Pancreas (tissue), 10 donors: ENCODE results near the gene FOXJ1. TPM values are rescaled to one million over a fixed set of nuclear protein-coding genes. Genes with fewer than 3 reads are reported as not detected.
A peak's percentile ranks its signal among the peaks of the same experiment; 100 is the strongest.

Source experiments
- ATAC-seq, 4 donors: fragments of 200-7000 bp; cut with Tn5 transposase; one replicate each; pipeline versions ENCODE4 v1.8.0 to v1.9.1; 2020; ENCODE audit warnings: mild to moderate bottlenecking in 4 of 4, moderate library complexity in 4 of 4
- DNase-seq, 6 donors: peaks; one replicate each; pipeline ENCODE4 v3.0.0-alpha.2; 2020
- FAIRE-seq: peaks from 2 replicates; lab custom pipeline; 2012; peaks lifted over from hg19 to GRCh38; lab: Jason Lieb, UNC
- H3K27ac ChIP-seq, 4 donors: fragments of 200-600 bp; sonication (generic); 1 replicate in 3 of 4; 2 replicates in 1 of 4; pipeline versions ENCODE4 v1.5.0 to v1.8.0; 2020
- H3K27me3 ChIP-seq, 4 donors: fragments of 200-600 bp; one replicate each; pipeline ENCODE4 v1.8.0; 2021
- H3K36me3 ChIP-seq, 3 donors: fragments of 200-600 bp; sonication (generic) in 1 of 3; one replicate each; pipeline versions ENCODE4 v1.5.0 to v1.8.0; 2020 to 2021
- H3K4me1 ChIP-seq, 3 donors: fragments of 200-600 bp; one replicate each; pipeline ENCODE4 v1.8.0; 2021
- H3K4me3 ChIP-seq, 4 donors: fragments of 200-600 bp; sonication (generic) in 2 of 4; one replicate each; pipeline versions ENCODE4 v1.5.0 to v1.8.0; 2020 to 2021
- H3K9me3 ChIP-seq, 4 donors: fragments of 200-600 bp; one replicate each; pipeline ENCODE4 v1.8.0; 2021
- whole genome bisulfite sequencing, 2 donors: extraction: QIAGEN DNeasy Blood & Tissue Kit; methylation state at CpG; one replicate each; pipeline ENCODE4 v1.1.7; 2013; 5-methylcytosine and 5-hydroxymethylcytosine counted together
- intact Hi-C, 3 donors: fragments of 100-400 bp; cut with DNase I; formaldehyde crosslinking; loops; one replicate each; pipeline versions ENCODE4 v1.11.1 to v1.14.2; 2022
- polyA plus RNA-seq, 2 donors: library from polyadenylated mRNA; stranded (reverse); fragments of 200-250 nt; gene quantifications; one replicate each; pipeline ENCODE4 v1.2.3, GENCODE V29; 2013
- total RNA-seq, 6 donors: library from RNA; stranded (reverse); fragmentation: NEBNext Ultra II Directional in 4 of 6; extraction: Animal tissue kit (Norgen Biotek cat#: 25700) in 4 of 6; gene quantifications; one replicate each; pipeline versions ENCODE4 v1.2.1 to v1.2.4, GENCODE V29; 2021 to 2023
- TF ChIP-seq, protein P1 (sequence below), 4 donors: fragments of 200-600 bp; sonication (generic) in 3 of 4; IDR thresholded peaks; one replicate each; pipeline versions ENCODE4 v1.5.0 to v1.8.0; 2021; ENCODE audit warnings: antibody characterized with exemption in 4 of 4
- donor health status: healthy with polysubstance abuse.
- donor health status: DM: no; HTN: no; CAD: no; lungs with moderate emphysema.
- donor health status: DM: no; HTN: no; CAD: no.
- donor health status: control.
- donor health status: control.
- donor health status: Bipolar disorder and iron deficiency.
- donor health status: DM: yes; HTN: yes; CAD: no.
- donor health status: DM: no; HTN: no; CAD: no.
- donor health status: DM: no; HTN: no; CAD: no.
- donor health status: DM: yes; HTN: yes; CAD: no.

The FOXJ1 gene
- total and polyA plus RNA-seq, 8 donors = 0.14 to 5.7 (median 0.64) TPM

DNA sequence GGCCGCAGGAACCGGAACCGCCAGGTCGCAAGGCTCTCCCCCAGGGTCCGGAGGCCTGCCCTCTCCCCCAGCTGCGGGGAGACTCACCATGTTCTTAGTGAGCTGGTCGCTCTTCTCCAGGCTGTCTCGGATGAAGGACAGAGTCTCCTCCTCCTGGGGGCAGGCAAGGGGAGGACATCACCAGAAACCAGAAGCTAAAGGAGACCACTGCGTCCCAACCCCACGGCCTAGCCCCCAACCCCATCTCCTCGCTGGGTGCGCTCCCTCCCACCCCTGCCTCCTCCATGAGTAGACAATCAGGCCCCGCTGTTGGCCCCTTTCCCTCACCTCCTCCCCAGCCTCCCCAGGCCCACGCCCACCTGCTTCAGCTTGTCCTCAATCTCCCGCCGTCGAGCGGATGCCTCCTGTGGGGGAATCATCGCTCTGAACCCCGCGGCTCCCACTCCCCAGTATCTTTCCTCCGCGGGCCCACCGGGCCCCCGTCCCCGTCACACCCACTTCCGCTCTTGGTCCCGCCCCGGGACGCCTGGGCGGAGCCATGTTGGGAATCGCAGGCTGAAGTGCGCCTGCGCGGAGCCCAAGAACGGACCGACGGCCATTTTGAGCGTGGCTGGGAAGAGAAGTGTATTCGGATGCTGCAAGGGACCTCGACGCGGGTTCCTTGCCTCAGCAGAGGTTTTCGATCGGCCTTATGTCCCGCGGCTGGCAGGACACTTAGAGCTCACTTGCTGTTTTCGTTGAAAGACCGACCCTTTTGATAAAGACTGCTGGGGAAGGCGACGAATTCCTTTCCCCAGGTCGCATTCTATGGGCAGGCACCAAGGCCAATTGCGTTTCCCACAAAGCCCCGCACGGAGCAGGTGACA, 37.5 kb downstream of the FOXJ1 start, which contains the start of gene EXOC7:
Gene EXOC7 (minus strand): TSS at position 514 of the 866 bp plus-strand sequence. CDS start 95 bp downstream, at position 419.
- intact Hi-C loops = no loop called here
- Histone ChIP-seq H3K36me3 (peaks cover 0 to 21% (median 3%) of the 10 kb centered on the region in 3 donors), H3K27ac (peak within 1 kb of the TSS in 3 of 4 donors; percentile 33 to 75 (median 61)), H3K9me3 (no peaks in the 10 kb centered on the region), H3K4me3 (peak within 1 kb of the TSS; percentile 64 to 88 (median 79)), H3K27me3 (no peaks in the 10 kb centered on the region), H3K4me1 (peaks cover 3 to 10% (median 6%) of the 10 kb centered on the region in 3 donors)
- WGBS, 2 donors = 4 to 5% methylated on average over 49 to 55 of the region's 55 CpGs
- peak; percentile 96 for ATAC-seq
- TF ChIP-seq, protein P1, sequence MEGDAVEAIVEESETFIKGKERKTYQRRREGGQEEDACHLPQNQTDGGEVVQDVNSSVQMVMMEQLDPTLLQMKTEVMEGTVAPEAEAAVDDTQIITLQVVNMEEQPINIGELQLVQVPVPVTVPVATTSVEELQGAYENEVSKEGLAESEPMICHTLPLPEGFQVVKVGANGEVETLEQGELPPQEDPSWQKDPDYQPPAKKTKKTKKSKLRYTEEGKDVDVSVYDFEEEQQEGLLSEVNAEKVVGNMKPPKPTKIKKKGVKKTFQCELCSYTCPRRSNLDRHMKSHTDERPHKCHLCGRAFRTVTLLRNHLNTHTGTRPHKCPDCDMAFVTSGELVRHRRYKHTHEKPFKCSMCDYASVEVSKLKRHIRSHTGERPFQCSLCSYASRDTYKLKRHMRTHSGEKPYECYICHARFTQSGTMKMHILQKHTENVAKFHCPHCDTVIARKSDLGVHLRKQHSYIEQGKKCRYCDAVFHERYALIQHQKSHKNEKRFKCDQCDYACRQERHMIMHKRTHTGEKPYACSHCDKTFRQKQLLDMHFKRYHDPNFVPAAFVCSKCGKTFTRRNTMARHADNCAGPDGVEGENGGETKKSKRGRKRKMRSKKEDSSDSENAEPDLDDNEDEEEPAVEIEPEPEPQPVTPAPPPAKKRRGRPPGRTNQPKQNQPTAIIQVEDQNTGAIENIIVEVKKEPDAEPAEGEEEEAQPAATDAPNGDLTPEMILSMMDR (IDR thresholded peaks at IDR 0.05) = no peak
- DNase-seq = peak; percentile 85 to 97 (median 92)
- no peak for FAIRE-seq

GRCh38 chr17:76102944-76103273, 38.1 kb downstream of the FOXJ1 start:
- peaks cover 0 to 21% (median 3%) of the 10 kb centered on the region in 3 donors for H3K36me3 ChIP-seq
- peak overlapping the region in 1 of 4 donors; percentile 75 for H3K27ac ChIP-seq
- ATAC-seq (peak in 3 of 4 donors; percentile 11 to 26 (median 20)), DNase-seq (no peak), FAIRE-seq (no peak)
- H3K9me3 ChIP-seq = no peaks in the 10 kb centered on the region
- TF ChIP-seq, protein P1 (IDR thresholded peaks at IDR 0.05) = no peak
- whole genome bisulfite sequencing, 2 donors = 0% methylated on average over 4 of the region's 4 CpGs
- intact Hi-C loops = no loop called here
- H3K4me1 ChIP-seq = peaks cover 3 to 10% (median 6%) of the 10 kb centered on the region in 3 donors
- H3K4me3 ChIP-seq = peak overlapping the region; percentile 64 to 88 (median 79)
- H3K27me3 ChIP-seq = no peaks in the 10 kb centered on the region

DNA sequence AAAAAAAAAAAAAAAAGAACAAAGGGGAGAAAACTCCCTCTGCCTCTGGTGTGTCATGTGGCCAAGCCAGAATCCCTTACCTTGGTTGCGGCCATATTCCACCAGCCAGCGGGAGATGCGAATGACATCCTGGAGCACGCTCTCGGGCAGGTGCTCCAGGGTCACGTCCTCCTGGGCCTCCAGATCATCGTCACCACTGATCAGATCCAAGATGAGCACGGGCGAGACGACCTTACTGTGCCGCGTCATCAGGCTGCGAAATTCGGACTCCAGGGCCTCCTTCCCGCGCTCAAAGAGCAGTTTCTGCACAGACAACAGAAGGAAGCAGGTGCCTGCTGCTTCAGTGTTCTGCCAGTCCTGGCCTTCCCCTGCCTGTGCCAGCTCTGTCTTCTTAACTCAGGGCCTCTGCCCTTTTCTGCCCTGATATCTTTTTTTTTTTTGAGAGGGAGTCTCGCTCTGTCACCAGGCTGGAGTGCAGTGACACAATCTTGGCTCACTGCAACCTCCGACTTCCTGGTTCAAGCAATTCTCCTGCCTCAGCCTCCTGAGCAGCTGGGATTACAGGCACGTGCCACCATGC, 43.2 kb downstream of the FOXJ1 start:
- no peaks in the 10 kb centered on the region for H3K27me3 ChIP-seq
- no peak overlapping the region for H3K4me3 ChIP-seq
- TF ChIP-seq, protein P1 (IDR thresholded peaks at IDR 0.05) = no peak
- H3K36me3 ChIP-seq = peaks cover 0 to 63% (median 10%) of the 10 kb centered on the region in 3 donors
- no peaks in the 10 kb centered on the region for H3K9me3 ChIP-seq
- 92 to 96% methylated on average over 19 of the region's 19 CpGs for WGBS, 2 donors
- intact Hi-C loops = no loop called here
- peaks cover 3 to 6% (median 5%) of the 10 kb centered on the region in 3 donors for H3K4me1 ChIP-seq
- H3K27ac ChIP-seq = no peak overlapping the region
- DNase-seq = peak in 1 of 6 donors; percentile 50
- no peak for ATAC-seq
- no peak for FAIRE-seq

GRCh38 chr17:76095943-76096342, 45.1 kb downstream of the FOXJ1 start:
- no peaks in the 10 kb centered on the region for H3K4me1 ChIP-seq
- WGBS, 2 donors = 83 to 90% methylated on average over 13 of the region's 13 CpGs
- ATAC-seq = no peak
- FAIRE-seq = no peak
- TF ChIP-seq, protein P1 (IDR thresholded peaks at IDR 0.05) = no peak
- H3K9me3 ChIP-seq = no peaks in the 10 kb centered on the region
- H3K27me3 ChIP-seq = no peaks in the 10 kb centered on the region
- no peak overlapping the region for H3K4me3 ChIP-seq
- no peak for DNase-seq
- intact Hi-C loops = no loop called here
- H3K27ac ChIP-seq = no peak overlapping the region
- H3K36me3 ChIP-seq = peaks cover 0 to 60% (median 10%) of the 10 kb centered on the region in 3 donors
